OCI-LY7 (cell line): ENCODE measurements around the gene SPPL2B.

ENCODE experiments used
- EZH2phosphoT487 ChIP-seq: fragments of 200-600 bp; sonication (generic); IDR thresholded peaks from 2 replicates; pipeline ENCODE4 v1.6.1; 2018; ENCODE audit warnings: low read depth, borderline replicate concordance, mild to moderate bottlenecking, mixed run types, antibody characterized with exemption, low read length, moderate library complexity, mixed read lengths
- TF ChIP-seq, protein P1 (sequence below): fragments of 200-600 bp; sonication (generic); conservative IDR thresholded peaks from 2 replicates; pipeline ENCODE4 v1.5.1; 2014; ENCODE audit warnings: mild to moderate bottlenecking, antibody characterized with exemption, low read length, moderate library complexity, mixed read lengths

DNA sequence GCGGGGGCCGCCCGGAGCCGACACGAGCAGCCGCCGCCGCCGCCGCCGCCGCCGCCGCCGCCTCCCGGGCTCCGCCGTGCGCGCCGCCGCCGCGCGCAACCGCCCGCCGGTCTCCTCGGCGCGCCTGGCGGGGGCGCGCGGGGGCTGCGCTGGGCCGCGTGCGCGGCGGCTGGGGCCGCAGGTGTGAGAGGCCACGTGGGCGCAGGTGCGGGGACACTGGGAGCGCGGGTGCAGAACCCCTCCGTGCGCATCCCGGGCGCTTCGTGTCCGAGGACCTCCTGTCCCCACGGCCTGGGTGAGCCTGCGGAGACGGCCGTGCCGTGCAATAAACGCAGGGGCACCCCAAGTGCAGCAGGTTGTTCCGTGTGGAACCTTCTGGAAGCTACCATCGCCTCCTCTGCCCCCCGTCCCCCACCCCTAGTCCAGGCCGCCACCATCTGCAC lies 20.3 kb upstream of the SPPL2B start, which contains the start of gene LINGO3:
- TF ChIP-seq, protein P1, sequence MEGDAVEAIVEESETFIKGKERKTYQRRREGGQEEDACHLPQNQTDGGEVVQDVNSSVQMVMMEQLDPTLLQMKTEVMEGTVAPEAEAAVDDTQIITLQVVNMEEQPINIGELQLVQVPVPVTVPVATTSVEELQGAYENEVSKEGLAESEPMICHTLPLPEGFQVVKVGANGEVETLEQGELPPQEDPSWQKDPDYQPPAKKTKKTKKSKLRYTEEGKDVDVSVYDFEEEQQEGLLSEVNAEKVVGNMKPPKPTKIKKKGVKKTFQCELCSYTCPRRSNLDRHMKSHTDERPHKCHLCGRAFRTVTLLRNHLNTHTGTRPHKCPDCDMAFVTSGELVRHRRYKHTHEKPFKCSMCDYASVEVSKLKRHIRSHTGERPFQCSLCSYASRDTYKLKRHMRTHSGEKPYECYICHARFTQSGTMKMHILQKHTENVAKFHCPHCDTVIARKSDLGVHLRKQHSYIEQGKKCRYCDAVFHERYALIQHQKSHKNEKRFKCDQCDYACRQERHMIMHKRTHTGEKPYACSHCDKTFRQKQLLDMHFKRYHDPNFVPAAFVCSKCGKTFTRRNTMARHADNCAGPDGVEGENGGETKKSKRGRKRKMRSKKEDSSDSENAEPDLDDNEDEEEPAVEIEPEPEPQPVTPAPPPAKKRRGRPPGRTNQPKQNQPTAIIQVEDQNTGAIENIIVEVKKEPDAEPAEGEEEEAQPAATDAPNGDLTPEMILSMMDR = no peak
- TF ChIP-seq EZH2phosphoT487 = no peak
